ENCODE results near the gene SRSF2. TPM values are rescaled to one million over a fixed set of nuclear protein-coding genes. Genes with fewer than 3 reads are reported as not detected.

SRSF2 gene
- total RNA-seq, 6 experiments from 2014 or later, result 179 to 220 (median 215) TPM

- TF ChIP-seq CTCF (IDR thresholded peaks at IDR 0.05), result no peak
- DNase-seq, result no peak
- Mint-ChIP-seq H3K27me3 (ENCODE audit: insufficient read depth) (no peaks in the 10 kb centered on the region; the same call in none of the 2 replicates), H3K9me3 (no peaks in the 10 kb centered on the region), H3K36me3 (ENCODE audit: low read depth) (peaks cover 10% of the 10 kb centered on the region), H3K27ac (no peak overlapping the region), H3K4me1 (ENCODE audit: low read depth) (peaks cover 29% of the 10 kb centered on the region), H3K4me3 (no peak overlapping the region)
Measured at GRCh38 chr17:76690596-76691280, 46.4 kb downstream of the SRSF2 start.

GRCh38 chr17:76689859-76690258 lies 47.3 kb downstream of the SRSF2 start:
- H3K9me3 Mint-ChIP-seq, result no peaks in the 10 kb centered on the region
- H3K27ac Mint-ChIP-seq, result no peak overlapping the region
- no peaks in the 10 kb centered on the region; the same call in none of the 2 replicates for H3K27me3 Mint-ChIP-seq (ENCODE audit: insufficient read depth)
- peaks cover 10% of the 10 kb centered on the region for H3K36me3 Mint-ChIP-seq (ENCODE audit: low read depth)
- TF ChIP-seq CTCF (IDR thresholded peaks at IDR 0.05), result no peak
- peaks cover 22% of the 10 kb centered on the region for H3K4me1 Mint-ChIP-seq (ENCODE audit: low read depth)
- H3K4me3 Mint-ChIP-seq, result no peak overlapping the region
- DNase-seq, result no peak

- no peaks in the 10 kb centered on the region; the same call in none of the 2 replicates for H3K27me3 Mint-ChIP-seq (ENCODE audit: insufficient read depth)
- no peak for TF ChIP-seq CTCF (IDR thresholded peaks at IDR 0.05)
Measured at GRCh38 chr17:76688165-76688622, 48.9 kb downstream of the SRSF2 start.

GRCh38 chr17:76687298-76688164 lies 49.6 kb downstream of the SRSF2 start:
- Mint-ChIP-seq H3K4me1 (ENCODE audit: low read depth) (peaks cover 22% of the 10 kb centered on the region), H3K27me3 (ENCODE audit: insufficient read depth) (no peaks in the 10 kb centered on the region; the same call in none of the 2 replicates), H3K27ac (peak overlapping the region; percentile 83), H3K9me3 (no peaks in the 10 kb centered on the region), H3K4me3 (no peak overlapping the region), H3K36me3 (ENCODE audit: low read depth) (peaks cover 10% of the 10 kb centered on the region)
- no peak for DNase-seq
- no peak for TF ChIP-seq CTCF (IDR thresholded peaks at IDR 0.05)

More at GRCh38 chr17:76688165-76688622, 48.9 kb downstream of the SRSF2 start:
- no peak for DNase-seq
- Mint-ChIP-seq H3K36me3 (ENCODE audit: low read depth) (peaks cover 10% of the 10 kb centered on the region), H3K4me1 (ENCODE audit: low read depth) (peaks cover 22% of the 10 kb centered on the region), H3K4me3 (peak overlapping the region; percentile 72; the same call in 1 of the 2 replicates), H3K9me3 (no peaks in the 10 kb centered on the region), H3K27ac (peak overlapping the region; percentile 83)

- Mint-ChIP-seq H3K4me1 (ENCODE audit: low read depth) (peaks cover 28% of the 10 kb centered on the region), H3K27ac (no peak overlapping the region), H3K4me3 (no peak overlapping the region), H3K36me3 (ENCODE audit: low read depth) (peaks cover 10% of the 10 kb centered on the region), H3K9me3 (no peaks in the 10 kb centered on the region), H3K27me3 (ENCODE audit: insufficient read depth) (no peaks in the 10 kb centered on the region; the same call in none of the 2 replicates)
- no peak for DNase-seq
- no peak for TF ChIP-seq CTCF (IDR thresholded peaks at IDR 0.05)
Measured at GRCh38 chr17:76686538-76687297, 50.4 kb downstream of the SRSF2 start.

Data from HFFc6 (cell line).